Measurements from ENCODE around the gene JARID2.

GRCh38 chr6:15484140-15484539 is 238.3 kb downstream of the JARID2 start:
- no peak for TF ChIP-seq CTCF (conservative IDR thresholded peaks at IDR 0.05 in 1 of 2, IDR thresholded peaks at IDR 0.05 in 1 of 2; ENCODE audit: extremely low read depth in 1 of 2, insufficient read depth in 1 of 2, low read depth in 1 of 2, low read length in 2 of 2)
- TF ChIP-seq EZH2 (IDR thresholded peaks at IDR 0.05; ENCODE audit: borderline replicate concordance, low read length) = no peak

All from mammary epithelial cell (primary cell).